MM.1S (cell line): ENCODE results near the gene PLXNA4.

Source experiments
- CTCF ChIP-seq: fragments of 300-600 bp; sonication (generic); IDR thresholded peaks from 2 replicates; pipeline ENCODE4 v1.5.1; 2016; ENCODE audit warnings: antibody characterized with exemption, low read length, mixed read lengths
- EZH2 ChIP-seq: fragments of 300-600 bp; sonication (generic); optimal IDR thresholded peaks from 2 replicates; pipeline ENCODE3; 2017; ENCODE audit warnings: low read depth, mild to moderate bottlenecking, antibody characterized with exemption, low read length, mixed read lengths
- EZH2phosphoT487 ChIP-seq: fragments of 300-600 bp; sonication (generic); IDR thresholded peaks from 2 replicates; pipeline ENCODE4 v1.6.1; 2018; ENCODE audit warnings: antibody characterized with exemption, low read length

DNA sequence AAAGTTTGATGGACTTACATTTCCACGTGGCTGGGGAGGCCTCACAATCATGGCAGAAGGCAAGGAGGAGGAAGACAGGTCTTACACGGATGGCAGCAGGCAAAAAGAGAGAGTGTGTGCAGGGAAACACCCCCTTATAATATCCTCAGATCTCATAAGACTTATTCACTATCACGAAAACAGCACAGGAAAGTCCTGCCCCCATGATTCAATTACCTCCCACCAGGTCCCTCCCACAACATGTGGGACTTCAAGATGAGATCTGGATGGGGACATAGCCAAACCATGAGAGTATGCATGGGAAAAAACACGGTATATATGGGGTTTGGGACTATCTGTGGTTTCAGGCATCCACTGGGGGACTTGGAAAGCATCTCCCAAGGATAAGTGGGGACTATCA lies 78.0 kb downstream of the PLXNA4 start:
- no peak for TF ChIP-seq EZH2
- no peak for TF ChIP-seq CTCF
- TF ChIP-seq EZH2phosphoT487: no peak
